HCT116 (cell line): Measurements from ENCODE around the gene RPS6KA2. TPM values are rescaled to one million over a fixed set of nuclear protein-coding genes. Genes with fewer than 3 reads are reported as not detected.

Experiments used
- ATAC-seq: fragments of 200-7000 bp; cut with Tn5 transposase; 2 replicates; pipeline ENCODE4 v1.9.1; 2020; ENCODE audit warnings: mild to moderate bottlenecking, moderate library complexity
- BruUV-seq: library from RNA; stranded (reverse); fragments of 400-500 nt; replicated peaks from 2 replicates; lab custom pipeline; 2021; lab: Mats Ljungman, UMichigan
- CTCF ChIA-PET: fragments of 300-600 bp; sonication (Branson Sonifier 250); formaldehyde crosslinking; loops from one replicate; lab custom pipeline; 2021; ENCODE audit warnings: antibody characterized with exemption; lab: Charles Lee
- POLR2A ChIA-PET: fragments of 300-600, 350-600 bp; sonication (Branson Sonifier 250); formaldehyde crosslinking; loops from one replicate; lab custom pipeline; 2021; ENCODE audit warnings: antibody characterized with exemption; lab: Charles Lee
- RAD21 ChIA-PET, 2 experiments: fragments of 300-600 bp; sonication (Branson Sonifier 250); formaldehyde crosslinking; loops; one replicate each; lab custom pipeline; 2023; ENCODE audit warnings: low total read pairs in 2 of 2; ENCODE audit not compliant: uncharacterized antibody in 2 of 2, unreplicated experiment in 2 of 2, low non-redundant PET in 1 of 2; lab: Charles Lee
- DNase-seq: peaks from one replicate; pipeline ENCODE4 v3.0.0-alpha.2; 2010; ENCODE audit warnings: low read depth, low spot score
- H2AFZ ChIP-seq: fragments of 200-600 bp; shearing (Covaris generic), sonication (generic); 2 replicates; pipeline ENCODE4 v1.6.1; 2017; ENCODE audit warnings: low read depth, mixed run types, mixed read lengths, antibody characterized with exemption, low read length; ENCODE audit not compliant: poor library complexity, severe bottlenecking
- H3K27ac ChIP-seq: 2 replicates; pipeline ENCODE4 v1.5.1; 2012; ENCODE audit warnings: low read depth, low read length
- H3K27me3 ChIP-seq: fragments of 200-600 bp; sonication (generic); 2 replicates; pipeline ENCODE4 v1.6.1; 2016; ENCODE audit warnings: mixed run types, low read length, mixed read lengths; ENCODE audit not compliant: insufficient read depth
- H3K36me3 ChIP-seq, 2 experiments: fragments of 200-500 bp in 1 of 2; fragments of 200-600 bp in 1 of 2; sonication (Bioruptor generic) in 1 of 2; sonication (generic) in 1 of 2; 2 replicates each; pipeline versions ENCODE4 v1.5.1 to v1.6.1; 2014 to 2016; ENCODE audit warnings: low read length in 2 of 2, inconsistent platforms in 1 of 2, mixed read lengths in 1 of 2, mixed run types in 1 of 2; ENCODE audit not compliant: insufficient read depth in 2 of 2, control insufficient read depth in 1 of 2
- H3K4me1 ChIP-seq, 2 experiments: fragments of 200-600 bp in 1 of 2; sonication (generic) in 1 of 2; 2 replicates each; pipeline versions ENCODE4 v1.5.1 to v1.6.1; 2012 to 2017; ENCODE audit warnings: low read length in 2 of 2, inconsistent platforms in 1 of 2, mild to moderate bottlenecking in 1 of 2, mixed read lengths in 1 of 2, mixed run types in 1 of 2, moderate library complexity in 1 of 2; ENCODE audit not compliant: insufficient read depth in 2 of 2, control insufficient read depth in 1 of 2
- H3K4me2 ChIP-seq: fragments of 200-600 bp; sonication (generic); 2 replicates; pipeline ENCODE4 v1.6.1; 2017; ENCODE audit warnings: mixed run types, low read length, mixed read lengths
- H3K4me3 ChIP-seq, 2 experiments: fragments of 200-600 bp in 1 of 2; sonication (generic) in 1 of 2; replicated peaks in 1 of 2; 2 replicates each; pipeline ENCODE4 v1.5.1; 2011 to 2016; ENCODE audit warnings: low read length in 2 of 2, control low read depth in 1 of 2, low read depth in 1 of 2, mild to moderate bottlenecking in 1 of 2, mixed read lengths in 1 of 2, mixed run types in 1 of 2
- H3K79me2 ChIP-seq: fragments of 200-600 bp; sonication (generic); 2 replicates; pipeline ENCODE4 v1.6.1; 2017; ENCODE audit warnings: mild to moderate bottlenecking, mixed run types, low read length, moderate library complexity, mixed read lengths; ENCODE audit not compliant: insufficient read depth
- H3K9ac ChIP-seq: fragments of 200-600 bp; sonication (generic); 2 replicates; pipeline ENCODE4 v1.6.1; 2016; ENCODE audit warnings: low read length, mixed read lengths
- H3K9me2 ChIP-seq: fragments of 200-600 bp; sonication (generic), shearing (Covaris generic); 2 replicates; pipeline ENCODE4 v1.6.1; 2017; ENCODE audit warnings: mixed run types, mild to moderate bottlenecking, moderate library complexity; ENCODE audit not compliant: insufficient read depth
- H3K9me3 ChIP-seq, 2 experiments: fragments of 200-500 bp in 1 of 2; fragments of 200-600 bp in 1 of 2; sonication (Bioruptor generic) in 1 of 2; sonication (generic) in 1 of 2; 2 replicates each; pipeline ENCODE4 v1.6.1; 2014 to 2017; ENCODE audit warnings: low read length in 2 of 2, mixed read lengths in 2 of 2, inconsistent platforms in 1 of 2, low read depth in 1 of 2, mild to moderate bottlenecking in 1 of 2, mixed run types in 1 of 2, moderate library complexity in 1 of 2; ENCODE audit not compliant: control insufficient read depth in 1 of 2, insufficient read depth in 1 of 2
- H4K20me1 ChIP-seq: fragments of 200-600 bp; sonication (generic), shearing (Covaris generic); 2 replicates; pipeline ENCODE4 v1.6.1; 2017; ENCODE audit warnings: mixed run types, mild to moderate bottlenecking, moderate library complexity; ENCODE audit not compliant: insufficient read depth
- CBX3 ChIP-seq: IDR thresholded peaks from 2 replicates; pipeline ENCODE4 v1.6.1; 2012; ENCODE audit warnings: low read depth
- CEBPB ChIP-seq: IDR thresholded peaks from 2 replicates; pipeline ENCODE4 v1.6.1; 2012; ENCODE audit warnings: low read depth
- EGR1 ChIP-seq: IDR thresholded peaks from 2 replicates; pipeline ENCODE4 v1.6.1; 2012; ENCODE audit warnings: low read depth
- ELF1 ChIP-seq: IDR thresholded peaks from 2 replicates; pipeline ENCODE4 v1.6.1; 2012; ENCODE audit warnings: low read depth, borderline replicate concordance
- EZH2 ChIP-seq: fragments of 200-600 bp; sonication (generic); IDR thresholded peaks from 2 replicates; pipeline ENCODE4 v1.6.1; 2017; ENCODE audit warnings: antibody characterized with exemption, mixed run types
- EZH2phosphoT487 ChIP-seq: fragments of 200-600 bp; IDR thresholded peaks from 2 replicates; pipeline ENCODE4 v1.6.1; 2018; ENCODE audit warnings: antibody characterized with exemption, borderline replicate concordance
- JUND ChIP-seq: IDR thresholded peaks from 2 replicates; pipeline ENCODE4 v1.6.1; 2012
- POLR2AphosphoS5 ChIP-seq: IDR thresholded peaks from 2 replicates; pipeline ENCODE4 v1.6.1; 2011; ENCODE audit warnings: mild to moderate bottlenecking, low read depth, low read length, moderate library complexity
- RAD21 ChIP-seq: IDR thresholded peaks from 2 replicates; pipeline ENCODE4 v1.6.1; 2012; ENCODE audit warnings: low read depth, mild to moderate bottlenecking
- SIN3A ChIP-seq: IDR thresholded peaks from 2 replicates; pipeline ENCODE4 v1.6.1; 2012; ENCODE audit warnings: low read depth
- SP1 ChIP-seq: IDR thresholded peaks from 2 replicates; pipeline ENCODE4 v1.6.1; 2012; ENCODE audit warnings: low read depth
- TCF7L2 ChIP-seq: IDR thresholded peaks from 2 replicates; pipeline ENCODE4 v1.7.0; 2011; ENCODE audit warnings: borderline replicate concordance, inconsistent platforms; ENCODE audit not compliant: insufficient read depth, insufficient read length; ENCODE audit errors: extremely low read depth
- YY1 ChIP-seq: IDR thresholded peaks from 2 replicates; pipeline ENCODE4 v1.6.1; 2011; ENCODE audit warnings: low read length, low read depth, moderate library complexity, mild to moderate bottlenecking; ENCODE audit not compliant: insufficient replicate concordance; ENCODE audit errors: extremely low read depth
- ZFX ChIP-seq: fragments of 450-650 bp; IDR thresholded peaks from 2 replicates; pipeline ENCODE4 v1.6.1; 2017
- ZNF274 ChIP-seq: fragments of 200-500 bp; sonication (Bioruptor generic); IDR thresholded peaks from 2 replicates; pipeline ENCODE4 v1.6.1; 2014; ENCODE audit warnings: mild to moderate bottlenecking, low read depth, low read length, inconsistent platforms
- intact Hi-C: fragments of 100-400 bp; cut with micrococcal nuclease; formaldehyde crosslinking; loops from 2 replicates; pipeline ENCODE4 v1.10.0; 2022
- total RNA-seq: library from RNA; stranded (reverse); gene quantifications from one replicate; pipeline ENCODE4 v1.2.1, GENCODE V29; 2021; ENCODE audit not compliant: unreplicated experiment
- TF ChIP-seq, protein P1 (sequence below): IDR thresholded peaks from 2 replicates; pipeline ENCODE4 v1.6.1; 2012; ENCODE audit warnings: low read depth
- TF ChIP-seq, protein P2 (sequence below): IDR thresholded peaks from 2 replicates; pipeline ENCODE4 v1.6.1; 2012
- TF ChIP-seq, protein P3 (sequence below), 3 experiments: fragments of 200-600 bp in 1 of 3; sonication (generic) in 1 of 3; IDR thresholded peaks in 2 of 3; conservative IDR thresholded peaks in 1 of 3; 2 replicates each; pipeline ENCODE4 v1.5.1; 2012 to 2017; ENCODE audit warnings: low read depth in 2 of 3, low read length in 2 of 3, antibody characterized with exemption in 1 of 3, borderline replicate concordance in 1 of 3, control low read depth in 1 of 3, mild to moderate bottlenecking in 1 of 3, mixed read lengths in 1 of 3, mixed run types in 1 of 3, moderate library complexity in 1 of 3; ENCODE audit not compliant: insufficient read depth in 1 of 3
- TF ChIP-seq, protein P4 (sequence below): IDR thresholded peaks from 2 replicates; pipeline ENCODE4 v1.6.1; 2011; ENCODE audit warnings: mild to moderate bottlenecking, low read length, moderate library complexity; ENCODE audit not compliant: insufficient replicate concordance; ENCODE audit errors: extremely low read depth

The RPS6KA2 gene
- total RNA-seq, 1 experiment from 2014 or later, result 8.5 TPM

DNA sequence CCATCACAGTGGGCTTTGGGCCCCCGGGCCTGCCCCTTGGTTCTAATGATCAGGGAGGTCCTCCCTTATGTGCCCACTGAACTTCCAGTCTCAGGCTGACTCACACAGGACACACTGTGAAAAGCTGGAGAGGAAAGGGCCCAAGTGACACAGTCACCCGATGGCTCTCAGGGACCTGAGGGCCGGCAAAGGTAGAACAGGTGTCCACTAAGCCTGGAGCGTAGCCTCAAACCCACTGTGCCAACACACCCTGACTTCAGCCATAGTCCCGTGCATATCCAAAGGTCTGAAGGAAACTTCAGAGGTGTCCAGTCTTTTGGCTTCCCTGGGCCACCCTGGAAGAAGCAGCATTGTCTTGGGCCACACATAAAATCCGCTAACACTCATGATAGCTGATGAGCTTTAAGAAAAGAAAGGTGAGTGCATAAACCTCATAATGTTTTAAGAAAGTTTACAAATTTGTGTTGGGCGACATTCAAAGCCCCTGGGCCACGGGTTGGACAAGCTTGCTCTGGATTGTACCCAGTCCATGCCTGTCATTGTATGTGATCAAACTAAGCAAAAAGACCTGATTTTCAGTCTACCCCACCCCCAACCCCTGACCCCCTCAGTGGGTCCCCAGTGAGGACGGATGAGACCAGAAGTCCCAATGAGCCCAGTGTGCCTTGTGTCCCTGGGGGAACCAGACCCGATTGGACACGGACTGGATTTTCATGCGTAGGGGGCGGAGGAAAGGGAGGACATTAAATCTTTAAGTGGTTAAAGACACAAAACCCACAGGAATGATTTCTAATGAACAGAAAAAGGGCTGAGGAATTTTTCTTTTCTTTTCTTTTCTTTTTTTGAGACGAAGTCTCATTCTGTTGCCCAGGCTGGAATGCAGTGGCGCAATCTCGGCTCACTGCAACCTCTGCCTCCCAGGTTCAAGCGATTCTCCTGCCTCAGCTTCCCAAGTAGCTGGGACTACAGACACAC, 46.7 kb downstream of the RPS6KA2 start:
- no peaks in the 10 kb centered on the region for H3K9me2 ChIP-seq
- H2AFZ ChIP-seq, result no peak overlapping the region
- H3K9me3 ChIP-seq, result no peaks in the 10 kb centered on the region
- H3K4me2 ChIP-seq, result no peak overlapping the region
- no TSS peak for BruUV-seq
- no peaks in the 10 kb centered on the region for H3K79me2 ChIP-seq
- H3K9ac ChIP-seq, result no peak overlapping the region
- ChIA-PET RAD21 (no interaction called here), CTCF (no interaction called here), POLR2A (no interaction called here)
- H3K4me3 ChIP-seq, result no peak overlapping the region
- H3K36me3 ChIP-seq, result no peaks in the 10 kb centered on the region
- no peak for TF ChIP-seq RAD21
- no peak for TF ChIP-seq CBX3
- TF ChIP-seq EZH2phosphoT487, result no peak
- TF ChIP-seq POLR2AphosphoS5, result no peak
- TF ChIP-seq EZH2, result no peak
- no peak for TF ChIP-seq YY1
- TF ChIP-seq TCF7L2, result no peak
- TF ChIP-seq, protein P1, sequence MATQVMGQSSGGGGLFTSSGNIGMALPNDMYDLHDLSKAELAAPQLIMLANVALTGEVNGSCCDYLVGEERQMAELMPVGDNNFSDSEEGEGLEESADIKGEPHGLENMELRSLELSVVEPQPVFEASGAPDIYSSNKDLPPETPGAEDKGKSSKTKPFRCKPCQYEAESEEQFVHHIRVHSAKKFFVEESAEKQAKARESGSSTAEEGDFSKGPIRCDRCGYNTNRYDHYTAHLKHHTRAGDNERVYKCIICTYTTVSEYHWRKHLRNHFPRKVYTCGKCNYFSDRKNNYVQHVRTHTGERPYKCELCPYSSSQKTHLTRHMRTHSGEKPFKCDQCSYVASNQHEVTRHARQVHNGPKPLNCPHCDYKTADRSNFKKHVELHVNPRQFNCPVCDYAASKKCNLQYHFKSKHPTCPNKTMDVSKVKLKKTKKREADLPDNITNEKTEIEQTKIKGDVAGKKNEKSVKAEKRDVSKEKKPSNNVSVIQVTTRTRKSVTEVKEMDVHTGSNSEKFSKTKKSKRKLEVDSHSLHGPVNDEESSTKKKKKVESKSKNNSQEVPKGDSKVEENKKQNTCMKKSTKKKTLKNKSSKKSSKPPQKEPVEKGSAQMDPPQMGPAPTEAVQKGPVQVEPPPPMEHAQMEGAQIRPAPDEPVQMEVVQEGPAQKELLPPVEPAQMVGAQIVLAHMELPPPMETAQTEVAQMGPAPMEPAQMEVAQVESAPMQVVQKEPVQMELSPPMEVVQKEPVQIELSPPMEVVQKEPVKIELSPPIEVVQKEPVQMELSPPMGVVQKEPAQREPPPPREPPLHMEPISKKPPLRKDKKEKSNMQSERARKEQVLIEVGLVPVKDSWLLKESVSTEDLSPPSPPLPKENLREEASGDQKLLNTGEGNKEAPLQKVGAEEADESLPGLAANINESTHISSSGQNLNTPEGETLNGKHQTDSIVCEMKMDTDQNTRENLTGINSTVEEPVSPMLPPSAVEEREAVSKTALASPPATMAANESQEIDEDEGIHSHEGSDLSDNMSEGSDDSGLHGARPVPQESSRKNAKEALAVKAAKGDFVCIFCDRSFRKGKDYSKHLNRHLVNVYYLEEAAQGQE, result no peak
- TF ChIP-seq, protein P2, sequence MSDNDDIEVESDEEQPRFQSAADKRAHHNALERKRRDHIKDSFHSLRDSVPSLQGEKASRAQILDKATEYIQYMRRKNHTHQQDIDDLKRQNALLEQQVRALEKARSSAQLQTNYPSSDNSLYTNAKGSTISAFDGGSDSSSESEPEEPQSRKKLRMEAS, result no peak
- no peak for TF ChIP-seq SP1
- TF ChIP-seq ZNF274, result no peak
- no peak for TF ChIP-seq ZFX
- TF ChIP-seq JUND, result no peak
- TF ChIP-seq EGR1, result no peak
- no peak for TF ChIP-seq CEBPB
- TF ChIP-seq SIN3A, result no peak
- TF ChIP-seq, protein P3, sequence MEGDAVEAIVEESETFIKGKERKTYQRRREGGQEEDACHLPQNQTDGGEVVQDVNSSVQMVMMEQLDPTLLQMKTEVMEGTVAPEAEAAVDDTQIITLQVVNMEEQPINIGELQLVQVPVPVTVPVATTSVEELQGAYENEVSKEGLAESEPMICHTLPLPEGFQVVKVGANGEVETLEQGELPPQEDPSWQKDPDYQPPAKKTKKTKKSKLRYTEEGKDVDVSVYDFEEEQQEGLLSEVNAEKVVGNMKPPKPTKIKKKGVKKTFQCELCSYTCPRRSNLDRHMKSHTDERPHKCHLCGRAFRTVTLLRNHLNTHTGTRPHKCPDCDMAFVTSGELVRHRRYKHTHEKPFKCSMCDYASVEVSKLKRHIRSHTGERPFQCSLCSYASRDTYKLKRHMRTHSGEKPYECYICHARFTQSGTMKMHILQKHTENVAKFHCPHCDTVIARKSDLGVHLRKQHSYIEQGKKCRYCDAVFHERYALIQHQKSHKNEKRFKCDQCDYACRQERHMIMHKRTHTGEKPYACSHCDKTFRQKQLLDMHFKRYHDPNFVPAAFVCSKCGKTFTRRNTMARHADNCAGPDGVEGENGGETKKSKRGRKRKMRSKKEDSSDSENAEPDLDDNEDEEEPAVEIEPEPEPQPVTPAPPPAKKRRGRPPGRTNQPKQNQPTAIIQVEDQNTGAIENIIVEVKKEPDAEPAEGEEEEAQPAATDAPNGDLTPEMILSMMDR (IDR thresholded peaks at IDR 0.05 in 2 of 3, conservative IDR thresholded peaks at IDR 0.05 in 1 of 3; ENCODE audit: borderline replicate concordance in 1 of 3, insufficient read depth in 1 of 3, low read depth in 2 of 3, low read length in 2 of 3), result no peak
- TF ChIP-seq, protein P4, sequence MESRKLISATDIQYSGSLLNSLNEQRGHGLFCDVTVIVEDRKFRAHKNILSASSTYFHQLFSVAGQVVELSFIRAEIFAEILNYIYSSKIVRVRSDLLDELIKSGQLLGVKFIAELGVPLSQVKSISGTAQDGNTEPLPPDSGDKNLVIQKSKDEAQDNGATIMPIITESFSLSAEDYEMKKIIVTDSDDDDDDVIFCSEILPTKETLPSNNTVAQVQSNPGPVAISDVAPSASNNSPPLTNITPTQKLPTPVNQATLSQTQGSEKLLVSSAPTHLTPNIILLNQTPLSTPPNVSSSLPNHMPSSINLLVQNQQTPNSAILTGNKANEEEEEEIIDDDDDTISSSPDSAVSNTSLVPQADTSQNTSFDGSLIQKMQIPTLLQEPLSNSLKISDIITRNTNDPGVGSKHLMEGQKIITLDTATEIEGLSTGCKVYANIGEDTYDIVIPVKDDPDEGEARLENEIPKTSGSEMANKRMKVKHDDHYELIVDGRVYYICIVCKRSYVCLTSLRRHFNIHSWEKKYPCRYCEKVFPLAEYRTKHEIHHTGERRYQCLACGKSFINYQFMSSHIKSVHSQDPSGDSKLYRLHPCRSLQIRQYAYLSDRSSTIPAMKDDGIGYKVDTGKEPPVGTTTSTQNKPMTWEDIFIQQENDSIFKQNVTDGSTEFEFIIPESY, result no peak
- no peak for TF ChIP-seq ELF1
- no peak for DNase-seq
- intact Hi-C loops, result no loop called here
- no peaks in the 10 kb centered on the region for H4K20me1 ChIP-seq
- no peak overlapping the region for H3K27ac ChIP-seq
- ATAC-seq, result no peak
- H3K4me1 ChIP-seq, result no peaks in the 10 kb centered on the region
- no peaks in the 10 kb centered on the region for H3K27me3 ChIP-seq
